Measurements from ENCODE around the gene INF2. TPM values are rescaled to one million over a fixed set of nuclear protein-coding genes. Genes with fewer than 3 reads are reported as not detected.

The INF2 gene
- polyA plus RNA-seq, 12 donors: 28.8 to 60.9 (median 40.2) TPM; not detected in 1

- DNase-seq: peak; percentile 66
Measured at GRCh38 chr14:104687601-104688504, 1.6 kb upstream of the INF2 start.

GRCh38 chr14:104688505-104689108, 811 bp upstream of the INF2 start:
- no peak for DNase-seq

- DNase-seq: no peak
Measured at GRCh38 chr14:104689881-104690711, 678 bp downstream of the INF2 start.

GRCh38 chr14:104690861-104691455, 1.5 kb downstream of the INF2 start:
- no peak for DNase-seq

GRCh38 chr14:104691546-104692260, 2.3 kb downstream of the INF2 start:
- DNase-seq: no peak

GRCh38 chr14:104692261-104692938, 3.0 kb downstream of the INF2 start:
- no peak for DNase-seq

- DNase-seq: no peak
Measured at GRCh38 chr14:104692939-104693315, 3.5 kb downstream of the INF2 start.

GRCh38 chr14:104693482-104694431, 4.3 kb downstream of the INF2 start:
- DNase-seq: no peak

- DNase-seq: no peak
Measured at GRCh38 chr14:104694475-104694950, 5.1 kb downstream of the INF2 start.

- no peak for DNase-seq
Measured at GRCh38 chr14:104694991-104695659, 5.7 kb downstream of the INF2 start.

- no peak for DNase-seq
Measured at GRCh38 chr14:104695660-104696000, 6.2 kb downstream of the INF2 start.

- no peak for DNase-seq
Measured at GRCh38 chr14:104696671-104697316, 7.4 kb downstream of the INF2 start.

- no peak for DNase-seq
Measured at GRCh38 chr14:104697317-104697703, 7.9 kb downstream of the INF2 start.

GRCh38 chr14:104697892-104698583, 8.6 kb downstream of the INF2 start:
- no peak for DNase-seq

- no peak for DNase-seq
Measured at GRCh38 chr14:104698688-104699425, 9.4 kb downstream of the INF2 start.

- DNase-seq: no peak
Measured at GRCh38 chr14:104699426-104699748, 10.0 kb downstream of the INF2 start.

- DNase-seq: no peak
Measured at GRCh38 chr14:104700225-104700651, 10.8 kb downstream of the INF2 start.
